Stimulated activated memory B cell treated with anti-CD40 and anti-IgM and Interleukin-4, amounts not matched to agents 10 μg/mL and 1 μg/mL and 100 μg/mL, for 72 hours (primary cell): Measurements from ENCODE around the gene TLR6.
A peak's percentile ranks its signal among the peaks of the same experiment; 100 is the strongest.

ENCODE experiments used
- ATAC-seq: fragments of 150-1000 bp; cut with Tn5 transposase; 2 replicates; pipeline ENCODE4 v1.10.0; 2021
- H3K27ac Mint-ChIP-seq: one replicate; pipeline ENCODE4 v1.8.0; 2022; ENCODE audit warnings: mild to moderate bottlenecking, mixed read lengths
- H3K27me3 Mint-ChIP-seq: one replicate; pipeline ENCODE4 v1.8.0; 2022; ENCODE audit warnings: mixed read lengths
- H3K36me3 Mint-ChIP-seq: one replicate; pipeline ENCODE4 v1.8.0; 2022; ENCODE audit warnings: mixed read lengths
- H3K4me1 Mint-ChIP-seq: one replicate; pipeline ENCODE4 v1.8.0; 2022; ENCODE audit warnings: mixed read lengths
- H3K4me3 Mint-ChIP-seq: one replicate; pipeline ENCODE4 v1.8.0; 2022; ENCODE audit warnings: mild to moderate bottlenecking, moderate library complexity, mixed read lengths
- H3K9me3 Mint-ChIP-seq: one replicate; pipeline ENCODE4 v1.8.0; 2022; ENCODE audit warnings: mixed read lengths

TLR6 gene

GRCh38 chr4:38856524-38857337, at the start of gene TLR6:
TSS of gene TLR6 (minus strand) at chr4:38856817. CDS start at chr4:38829473, 27,344 bp downstream.
- Mint-ChIP-seq H3K27ac (peak within 1 kb of the TSS; percentile 98), H3K4me1 (peaks cover 42% of the 10 kb centered on the region), H3K4me3 (peak within 1 kb of the TSS; percentile 87), H3K27me3 (no peaks in the 10 kb centered on the region), H3K36me3 (no peaks in the 10 kb centered on the region), H3K9me3 (no peaks in the 10 kb centered on the region)
- peak; percentile 63 for ATAC-seq

GRCh38 chr4:38905652-38906385, 49.2 kb upstream of the TLR6 start:
- Mint-ChIP-seq H3K4me1 (no peaks in the 10 kb centered on the region), H3K27ac (peak overlapping the region; percentile 44), H3K9me3 (no peaks in the 10 kb centered on the region), H3K36me3 (peaks cover 8% of the 10 kb centered on the region), H3K27me3 (no peaks in the 10 kb centered on the region), H3K4me3 (no peak overlapping the region)
- no peak for ATAC-seq

GRCh38 chr4:38904682-38905081, 48.1 kb upstream of the TLR6 start:
- Mint-ChIP-seq H3K27me3 (no peaks in the 10 kb centered on the region), H3K4me1 (no peaks in the 10 kb centered on the region), H3K36me3 (no peaks in the 10 kb centered on the region), H3K9me3 (no peaks in the 10 kb centered on the region), H3K27ac (no peak overlapping the region), H3K4me3 (no peak overlapping the region)
- ATAC-seq: no peak

GRCh38 chr4:38904090-38904666, 47.6 kb upstream of the TLR6 start:
- Mint-ChIP-seq H3K36me3 (no peaks in the 10 kb centered on the region), H3K27ac (no peak overlapping the region), H3K4me1 (no peaks in the 10 kb centered on the region), H3K27me3 (no peaks in the 10 kb centered on the region), H3K4me3 (no peak overlapping the region), H3K9me3 (no peaks in the 10 kb centered on the region)
- no peak for ATAC-seq

- H3K36me3 Mint-ChIP-seq: no peaks in the 10 kb centered on the region
- H3K4me1 Mint-ChIP-seq: no peaks in the 10 kb centered on the region
- no peaks in the 10 kb centered on the region for H3K27me3 Mint-ChIP-seq
- H3K27ac Mint-ChIP-seq: no peak overlapping the region
- peak; percentile 61 for ATAC-seq
- H3K4me3 Mint-ChIP-seq: no peak overlapping the region
- no peaks in the 10 kb centered on the region for H3K9me3 Mint-ChIP-seq
Measured at GRCh38 chr4:38902695-38903094, 46.1 kb upstream of the TLR6 start.

GRCh38 chr4:38902221-38902620, 45.6 kb upstream of the TLR6 start:
- Mint-ChIP-seq H3K27ac (no peak overlapping the region), H3K9me3 (no peaks in the 10 kb centered on the region), H3K4me3 (no peak overlapping the region), H3K36me3 (no peaks in the 10 kb centered on the region), H3K4me1 (no peaks in the 10 kb centered on the region), H3K27me3 (no peaks in the 10 kb centered on the region)
- no peak for ATAC-seq

- Mint-ChIP-seq H3K27me3 (no peaks in the 10 kb centered on the region), H3K4me1 (peaks cover 7% of the 10 kb centered on the region), H3K27ac (no peak overlapping the region), H3K36me3 (no peaks in the 10 kb centered on the region), H3K9me3 (no peaks in the 10 kb centered on the region), H3K4me3 (no peak overlapping the region)
- no peak for ATAC-seq
Measured at GRCh38 chr4:38898245-38898644, 41.6 kb upstream of the TLR6 start.

GRCh38 chr4:38896940-38897339, 40.3 kb upstream of the TLR6 start:
- H3K27ac Mint-ChIP-seq: no peak overlapping the region
- no peak overlapping the region for H3K4me3 Mint-ChIP-seq
- H3K9me3 Mint-ChIP-seq: no peaks in the 10 kb centered on the region
- no peak for ATAC-seq
- H3K27me3 Mint-ChIP-seq: no peaks in the 10 kb centered on the region
- no peaks in the 10 kb centered on the region for H3K36me3 Mint-ChIP-seq
- peaks cover 7% of the 10 kb centered on the region for H3K4me1 Mint-ChIP-seq

GRCh38 chr4:38894322-38894982, 37.8 kb upstream of the TLR6 start:
- no peak overlapping the region for H3K4me3 Mint-ChIP-seq
- H3K27ac Mint-ChIP-seq: no peak overlapping the region

GRCh38 chr4:38891051-38891983, 34.7 kb upstream of the TLR6 start:
- peaks cover 20% of the 10 kb centered on the region for H3K4me1 Mint-ChIP-seq
- no peak overlapping the region for H3K4me3 Mint-ChIP-seq
- H3K9me3 Mint-ChIP-seq: no peaks in the 10 kb centered on the region
- no peak overlapping the region for H3K27ac Mint-ChIP-seq
- no peaks in the 10 kb centered on the region for H3K27me3 Mint-ChIP-seq
- H3K36me3 Mint-ChIP-seq: no peaks in the 10 kb centered on the region
- ATAC-seq: no peak

More at GRCh38 chr4:38894322-38894982, 37.8 kb upstream of the TLR6 start:
- ATAC-seq: no peak
- Mint-ChIP-seq H3K27me3 (no peaks in the 10 kb centered on the region), H3K9me3 (no peaks in the 10 kb centered on the region), H3K4me1 (peaks cover 11% of the 10 kb centered on the region), H3K36me3 (no peaks in the 10 kb centered on the region)

GRCh38 chr4:38889143-38889542, 32.5 kb upstream of the TLR6 start:
- Mint-ChIP-seq H3K4me3 (no peak overlapping the region), H3K9me3 (no peaks in the 10 kb centered on the region), H3K4me1 (peaks cover 20% of the 10 kb centered on the region), H3K36me3 (peaks cover 8% of the 10 kb centered on the region), H3K27me3 (no peaks in the 10 kb centered on the region), H3K27ac (peak overlapping the region; percentile 70)
- ATAC-seq: no peak

- H3K36me3 Mint-ChIP-seq: peaks cover 8% of the 10 kb centered on the region
- peaks cover 14% of the 10 kb centered on the region for H3K4me1 Mint-ChIP-seq
- H3K27me3 Mint-ChIP-seq: no peaks in the 10 kb centered on the region
- no peak overlapping the region for H3K4me3 Mint-ChIP-seq
- ATAC-seq: no peak
- H3K27ac Mint-ChIP-seq: no peak overlapping the region
- no peaks in the 10 kb centered on the region for H3K9me3 Mint-ChIP-seq
Measured at GRCh38 chr4:38884254-38884653, 27.6 kb upstream of the TLR6 start.

GRCh38 chr4:38876636-38877035, 20.0 kb upstream of the TLR6 start:
- Mint-ChIP-seq H3K27me3 (no peaks in the 10 kb centered on the region), H3K4me3 (no peak overlapping the region), H3K27ac (no peak overlapping the region), H3K9me3 (no peaks in the 10 kb centered on the region), H3K4me1 (peaks cover 7% of the 10 kb centered on the region), H3K36me3 (no peaks in the 10 kb centered on the region)
- no peak for ATAC-seq

GRCh38 chr4:38873290-38873944, 16.8 kb upstream of the TLR6 start:
- no peaks in the 10 kb centered on the region for H3K27me3 Mint-ChIP-seq
- no peak overlapping the region for H3K4me3 Mint-ChIP-seq
- no peak for ATAC-seq
- no peaks in the 10 kb centered on the region for H3K9me3 Mint-ChIP-seq
- no peaks in the 10 kb centered on the region for H3K36me3 Mint-ChIP-seq
- H3K4me1 Mint-ChIP-seq: peaks cover 24% of the 10 kb centered on the region
- H3K27ac Mint-ChIP-seq: peak overlapping the region; percentile 7
